Lower lobe of right lung (tissue), 2 donors: ENCODE data around the gene KRT77. TPM values are rescaled to one million over a fixed set of nuclear protein-coding genes. Genes with fewer than 3 reads are reported as not detected.

Experiments
- ATAC-seq, 2 donors: fragments of 200-7000 bp; cut with Tn5 transposase; one replicate each; pipeline ENCODE4 v1.9.1; 2020 to 2022; ENCODE audit warnings: mild to moderate bottlenecking in 2 of 2, moderate library complexity in 2 of 2
- DNase-seq: peaks from one replicate; pipeline ENCODE4 v3.0.0-alpha.2; 2020
- H3K27ac ChIP-seq: fragments of 200-600 bp; one replicate; pipeline ENCODE4 v1.8.0; 2022
- H3K27me3 ChIP-seq: fragments of 200-600 bp; one replicate; pipeline ENCODE4 v1.8.0; 2022; ENCODE audit warnings: low read depth
- H3K36me3 ChIP-seq: fragments of 200-600 bp; one replicate; pipeline ENCODE4 v1.8.0; 2022; ENCODE audit warnings: mild to moderate bottlenecking
- H3K4me1 ChIP-seq: fragments of 200-600 bp; one replicate; pipeline ENCODE4 v1.8.0; 2022
- H3K4me3 ChIP-seq: fragments of 200-600 bp; one replicate; pipeline ENCODE4 v1.8.0; 2022; ENCODE audit warnings: mild to moderate bottlenecking
- H3K9me3 ChIP-seq: fragments of 200-600 bp; one replicate; pipeline ENCODE4 v1.8.0; 2022
- CTCF ChIP-seq: fragments of 200-600 bp; IDR thresholded peaks from one replicate; pipeline ENCODE4 v1.8.0; 2022; ENCODE audit warnings: antibody characterized with exemption, mild to moderate bottlenecking
- intact Hi-C: fragments of 100-400 bp; cut with DNase I; formaldehyde crosslinking; loops from one replicate; pipeline ENCODE4 v1.11.0; 2022
- total RNA-seq: library from RNA; stranded (reverse); fragmentation: NEBNext Ultra II Directional; extraction: Animal tissue kit (Norgen Biotek cat#: 25700); gene quantifications from one replicate; pipeline ENCODE4 v1.2.1, GENCODE V29; 2021
- donor health status: DM: no; HTN: yes; CAD: no; lungs with severe emphysema.

Gene KRT77
- total RNA-seq, 1 donor from 2014 or later, result not detected

- no peaks in the 10 kb centered on the region for H3K4me1 ChIP-seq
- intact Hi-C loops, result no loop called here
- DNase-seq, result no peak
- peaks cover 43% of the 10 kb centered on the region for H3K27me3 ChIP-seq
- no peak overlapping the region for H3K4me3 ChIP-seq
- H3K36me3 ChIP-seq, result no peaks in the 10 kb centered on the region
- H3K27ac ChIP-seq, result no peak overlapping the region
- no peak for ATAC-seq
- no peak for TF ChIP-seq CTCF
- no peaks in the 10 kb centered on the region for H3K9me3 ChIP-seq
Observed at GRCh38 chr12:52745554-52745953, 42.2 kb upstream of the KRT77 start.

- Histone ChIP-seq H3K4me3 (no peak overlapping the region), H3K4me1 (no peaks in the 10 kb centered on the region), H3K9me3 (no peaks in the 10 kb centered on the region), H3K27me3 (peaks cover 47% of the 10 kb centered on the region), H3K27ac (no peak overlapping the region), H3K36me3 (no peaks in the 10 kb centered on the region)
- intact Hi-C loops, result no loop called here
- no peak for TF ChIP-seq CTCF
- DNase-seq (no peak), ATAC-seq (no peak)
Observed at GRCh38 chr12:52744493-52745156, 41.3 kb upstream of the KRT77 start.

GRCh38 chr12:52742822-52743457, 39.6 kb upstream of the KRT77 start:
- DNase-seq (no peak), ATAC-seq (no peak)
- no peaks in the 10 kb centered on the region for H3K36me3 ChIP-seq

GRCh38 chr12:52742196-52742580, 38.9 kb upstream of the KRT77 start:
- H3K27me3 ChIP-seq, result peaks cover 45% of the 10 kb centered on the region
- no peak overlapping the region for H3K27ac ChIP-seq
- ATAC-seq, result no peak
- H3K36me3 ChIP-seq, result no peaks in the 10 kb centered on the region
- H3K4me3 ChIP-seq, result no peak overlapping the region
- H3K9me3 ChIP-seq, result no peaks in the 10 kb centered on the region
- no peak for TF ChIP-seq CTCF
- H3K4me1 ChIP-seq, result no peaks in the 10 kb centered on the region
- no peak for DNase-seq
- intact Hi-C loops, result no loop called here

More at GRCh38 chr12:52742822-52743457, 39.6 kb upstream of the KRT77 start:
- no peak for TF ChIP-seq CTCF
- Histone ChIP-seq H3K9me3 (no peaks in the 10 kb centered on the region), H3K27ac (no peak overlapping the region), H3K4me1 (no peaks in the 10 kb centered on the region), H3K4me3 (no peak overlapping the region), H3K27me3 (peaks cover 47% of the 10 kb centered on the region)
- intact Hi-C loops, result no loop called here

- no peak overlapping the region for H3K27ac ChIP-seq
- no peak for TF ChIP-seq CTCF
- no peak overlapping the region for H3K4me3 ChIP-seq
- ATAC-seq (peak; percentile 58 to 71), DNase-seq (peak; percentile 61)
- intact Hi-C loops, result no loop called here
- no peaks in the 10 kb centered on the region for H3K36me3 ChIP-seq
- peaks cover 39% of the 10 kb centered on the region for H3K27me3 ChIP-seq
- H3K9me3 ChIP-seq, result no peaks in the 10 kb centered on the region
- H3K4me1 ChIP-seq, result no peaks in the 10 kb centered on the region
Observed at GRCh38 chr12:52741375-52742195, 38.3 kb upstream of the KRT77 start.
